Activated T-helper 9 cell treated with anti-CD3 and anti-CD28 coated beads, Interleukin-2, amount 50 U/mL, for 16 hours (primary cell): Measurements from ENCODE around the gene REPS2.
"Not testable (repeated sequence)": the region's sequence is repeated elsewhere in the genome, so short reads cannot be mapped to it uniquely, and the experiment has no call there.

ENCODE experiments used
- DNase-seq: peaks from one replicate; pipeline ENCODE4 v3.0.0-alpha.2; 2020; ENCODE audit warnings: low read depth

Gene REPS2

GRCh38 chrX:16946361-16946964, at the start of gene REPS2:
REPS2 (plus strand) TSS chrX:16946658; CDS start chrX:16946862, 204 bp downstream.
- peak; percentile 63 for DNase-seq

GRCh38 chrX:16897445-16897844, 49.0 kb upstream of the REPS2 start:
- DNase-seq, result no peak

- no peak for DNase-seq
Measured at GRCh38 chrX:16903274-16904022, 43.0 kb upstream of the REPS2 start.

DNA sequence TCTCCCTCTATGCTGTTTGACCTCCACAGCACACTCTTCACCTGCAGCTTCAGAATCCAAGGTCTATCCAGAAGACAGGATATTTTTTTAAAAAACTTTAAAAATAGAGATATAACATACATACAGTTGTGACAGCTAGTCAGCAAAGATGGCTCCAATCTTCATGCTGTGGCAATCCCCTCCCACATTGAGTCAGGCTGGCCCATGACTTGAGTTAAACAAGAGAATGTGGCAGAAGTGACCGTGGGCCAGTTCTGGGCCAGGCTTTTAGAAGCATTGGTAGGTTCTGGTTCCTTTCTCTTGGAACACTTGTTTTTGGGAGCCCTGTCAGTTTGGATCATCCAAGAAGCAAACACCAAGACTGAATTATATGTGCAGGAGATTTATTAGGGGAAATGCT, 36.1 kb upstream of the REPS2 start:
- DNase-seq, result no peak

DNA sequence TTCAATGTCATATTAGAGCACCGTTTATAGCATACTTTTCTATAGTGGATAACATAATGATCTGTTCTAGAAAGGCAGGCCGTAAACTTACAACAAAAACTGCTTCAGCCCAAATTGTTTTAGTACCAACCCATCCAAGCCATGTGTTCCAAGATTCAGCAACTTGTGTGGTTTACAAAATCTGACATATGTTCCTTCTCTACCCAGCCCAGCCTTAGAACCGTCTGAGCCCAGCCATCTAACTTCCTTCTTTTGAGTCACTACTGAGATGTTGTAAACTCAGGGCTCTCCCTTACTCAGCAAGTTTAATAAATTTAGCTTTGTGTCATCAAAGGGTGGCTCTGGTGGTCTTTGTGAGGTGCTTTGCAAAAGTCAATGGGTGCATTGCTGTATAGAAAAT, 32.4 kb upstream of the REPS2 start:
- DNase-seq, result no peak

DNA sequence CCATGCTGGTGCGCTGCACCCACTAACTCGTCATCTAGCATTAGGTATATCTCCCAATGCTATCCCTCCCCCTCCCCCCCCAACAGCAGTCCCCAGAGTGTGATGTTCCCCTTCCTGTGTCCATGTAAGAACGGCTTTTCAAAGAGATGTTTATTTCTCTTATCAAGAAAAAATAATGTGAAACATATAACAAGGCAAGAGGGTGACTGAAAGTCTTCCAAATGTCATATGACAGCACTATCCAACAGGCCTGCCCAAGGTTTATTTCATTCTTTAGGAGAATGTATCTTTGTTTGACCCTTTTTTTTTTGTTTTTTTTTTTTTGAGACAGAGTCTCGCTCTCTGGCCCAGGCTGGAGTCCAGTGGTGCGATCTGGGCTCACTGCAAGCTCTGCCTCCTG, 29.9 kb upstream of the REPS2 start:
- DNase-seq, result no peak

- no peak for DNase-seq
Measured at GRCh38 chrX:16917120-16917519, 29.3 kb upstream of the REPS2 start.

GRCh38 chrX:16918979-16919378, 27.5 kb upstream of the REPS2 start:
- no peak for DNase-seq

DNA sequence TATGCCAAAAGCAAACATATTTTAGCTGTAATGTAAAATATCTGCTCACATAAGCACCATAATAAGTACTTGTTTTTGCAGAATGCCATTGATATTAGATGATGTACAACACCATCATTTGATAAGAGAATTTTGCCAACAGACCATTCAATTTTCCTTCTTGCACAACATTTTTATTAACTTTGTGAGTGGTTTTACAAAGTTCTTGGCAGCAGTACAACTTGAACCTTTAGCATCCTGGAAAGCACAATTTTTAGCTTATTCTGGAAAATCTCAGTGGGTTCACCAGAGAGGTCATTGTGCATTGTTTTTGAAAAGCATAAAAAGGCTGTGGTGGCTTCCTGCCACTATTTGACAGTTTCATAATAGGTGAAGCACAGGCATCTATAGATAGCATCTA, 26.4 kb upstream of the REPS2 start:
- DNase-seq, result no peak

DNA sequence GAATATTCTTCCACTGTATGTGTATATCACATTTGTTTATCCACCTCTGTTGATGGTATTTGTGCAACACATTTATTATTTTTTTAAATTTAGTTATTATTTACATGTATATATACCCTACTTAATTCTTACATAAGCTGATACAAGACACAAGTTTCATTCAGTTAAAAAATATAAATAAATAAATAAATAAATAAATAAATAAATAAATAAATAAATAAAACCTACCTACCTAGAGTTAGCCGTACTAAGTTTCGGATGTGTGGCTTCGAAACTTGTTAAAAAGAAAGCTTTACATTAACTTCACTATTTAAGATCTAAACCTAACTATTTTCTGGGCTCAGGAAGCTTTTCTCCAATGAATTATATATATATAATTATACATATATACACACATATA, 23.3 kb upstream of the REPS2 start:
- DNase-seq, result no peak

- no peak for DNase-seq
Measured at GRCh38 chrX:16924631-16925480, 21.6 kb upstream of the REPS2 start.

- no peak for DNase-seq
Measured at GRCh38 chrX:16930392-16930791, 16.1 kb upstream of the REPS2 start.

DNA sequence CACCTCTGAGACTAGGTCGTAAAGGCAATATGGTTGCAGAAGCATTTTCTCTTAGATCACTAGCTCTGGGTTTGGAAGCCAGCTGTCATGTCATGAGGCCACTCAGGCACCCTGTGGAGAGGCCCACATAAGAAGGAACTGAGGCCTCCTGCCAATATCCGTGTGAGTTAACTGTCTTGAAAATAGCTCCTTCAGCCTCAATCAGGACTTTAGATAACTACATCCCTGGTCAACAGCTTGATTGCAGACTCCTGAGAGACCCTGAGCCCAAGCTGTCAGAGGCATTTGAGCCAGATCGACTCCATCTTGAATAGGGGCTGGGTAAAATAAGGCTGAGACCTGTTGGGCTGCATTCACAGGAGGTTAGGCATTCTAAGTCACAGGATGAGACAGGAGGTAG, 15.1 kb upstream of the REPS2 start:
- DNase-seq, result no peak

- DNase-seq, result no peak
Measured at GRCh38 chrX:16931855-16932575, 14.4 kb upstream of the REPS2 start.

DNA sequence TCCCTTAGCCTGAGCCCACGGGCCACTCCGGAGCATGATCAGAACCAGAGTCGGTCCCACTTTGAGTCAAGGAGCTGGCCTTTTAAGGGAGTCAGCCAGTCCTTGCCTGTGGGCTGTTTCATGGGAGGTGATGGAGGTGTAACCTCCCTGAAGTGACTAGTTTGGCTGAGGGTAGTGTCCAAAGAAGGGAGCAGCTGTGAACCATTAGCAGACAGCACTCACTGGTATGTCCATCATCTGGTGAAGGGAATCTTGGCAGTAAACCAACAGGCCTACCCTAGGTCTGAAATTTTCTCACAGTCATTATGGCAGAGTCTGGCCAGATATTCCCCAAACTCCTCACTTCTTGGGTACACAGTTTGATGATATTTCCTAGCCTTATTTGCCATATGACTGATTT, 12.3 kb upstream of the REPS2 start:
- no peak for DNase-seq

DNA sequence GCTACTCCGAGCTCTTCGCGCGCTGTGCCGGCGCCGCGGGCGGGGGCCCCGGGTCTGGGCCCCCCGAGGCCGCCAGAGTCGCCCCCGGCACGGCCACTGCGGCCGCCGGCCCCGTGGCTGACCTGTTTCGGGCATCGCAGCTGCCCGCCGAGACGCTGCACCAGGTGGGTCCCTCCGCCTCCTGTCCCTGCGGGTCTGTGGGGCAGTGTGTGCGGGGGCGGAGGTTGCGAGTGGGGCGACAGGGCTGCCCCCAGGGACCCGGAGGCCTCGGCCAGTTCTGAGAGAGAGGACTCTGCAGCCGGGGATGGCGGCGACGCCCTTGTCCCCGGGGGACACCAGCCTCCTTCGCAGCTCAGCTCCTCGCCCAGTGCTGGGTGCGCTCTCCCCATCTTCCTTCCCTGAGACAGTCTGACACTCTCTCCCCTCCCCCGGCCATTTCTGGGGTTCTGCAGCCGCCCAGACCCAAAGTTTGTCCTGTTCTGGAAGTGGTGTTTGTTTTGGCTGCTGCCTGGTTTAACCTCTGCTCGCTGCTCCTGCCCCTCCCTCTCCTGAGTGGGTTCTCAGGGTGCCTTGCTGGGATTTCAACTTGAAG, 609 bp downstream of the REPS2 start:
- no peak for DNase-seq

DNA sequence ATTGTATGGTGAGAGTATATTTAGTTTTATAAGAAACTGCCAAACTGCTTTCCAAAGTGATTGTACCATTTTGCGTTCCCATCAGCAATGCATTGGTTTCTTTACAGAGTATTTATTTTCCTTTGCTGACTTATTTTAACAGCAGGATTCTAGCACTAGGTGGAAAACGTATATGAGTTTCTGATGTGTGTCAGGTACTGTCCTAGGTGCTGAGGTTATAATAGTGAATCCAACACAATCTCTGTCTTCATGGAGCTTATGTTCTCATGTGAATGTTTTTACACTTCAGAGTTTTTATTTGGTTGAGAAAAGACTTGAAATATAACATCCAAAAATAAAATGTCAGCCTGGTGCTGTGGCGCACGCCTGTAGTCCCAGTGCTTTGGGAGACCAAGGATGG, 4.0 kb downstream of the REPS2 start:
- DNase-seq, result no peak

DNA sequence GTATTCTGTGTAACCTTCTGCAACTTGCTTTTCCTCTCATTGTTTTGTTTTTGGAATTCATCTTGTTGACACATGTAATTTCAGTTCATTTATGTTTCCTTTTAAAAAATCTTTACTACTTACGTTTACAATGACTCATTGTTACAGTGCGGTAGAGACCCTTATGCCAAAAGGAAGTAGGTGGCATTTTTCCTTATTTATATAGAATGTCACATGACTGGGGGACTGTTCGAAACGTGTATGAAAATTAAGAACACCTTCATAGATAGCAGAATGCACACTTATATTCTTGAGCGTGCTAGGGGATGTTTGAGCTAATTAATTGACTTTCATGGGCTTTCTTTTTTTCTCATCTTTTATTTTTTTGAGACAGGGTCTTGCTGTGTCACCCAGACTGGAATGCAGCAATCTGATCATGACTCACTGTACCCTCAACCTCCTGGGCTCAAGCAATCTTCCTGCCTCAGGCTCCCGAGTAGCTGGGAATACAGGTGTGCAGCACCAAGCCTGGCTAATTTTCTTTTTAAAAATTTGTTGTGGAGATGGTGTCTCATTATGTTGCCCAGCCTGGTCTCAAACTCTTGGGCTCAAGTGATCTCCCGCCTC, 7.3 kb downstream of the REPS2 start:
- DNase-seq, result no peak

GRCh38 chrX:16957751-16958150, 11.3 kb downstream of the REPS2 start:
- DNase-seq, result no peak

DNA sequence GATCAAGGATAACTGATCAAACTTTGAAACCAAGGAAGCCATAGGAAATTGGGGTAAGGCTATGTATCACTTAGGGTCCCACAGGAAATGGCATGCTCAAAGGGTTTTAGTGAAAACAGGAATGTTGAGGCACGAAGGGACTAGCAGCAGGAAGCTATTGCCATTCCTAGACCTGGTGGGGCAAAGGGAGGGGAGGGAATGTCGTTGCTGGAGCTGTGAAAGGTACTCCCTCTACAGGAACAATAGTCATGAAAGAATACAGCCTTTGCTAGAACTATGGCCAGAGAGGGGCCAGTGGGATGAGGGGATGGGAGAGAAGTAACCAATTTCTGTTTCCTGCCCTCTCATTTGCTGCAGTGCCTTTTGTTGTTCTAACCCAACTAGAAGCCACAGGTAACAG, 11.9 kb downstream of the REPS2 start:
- no peak for DNase-seq

DNA sequence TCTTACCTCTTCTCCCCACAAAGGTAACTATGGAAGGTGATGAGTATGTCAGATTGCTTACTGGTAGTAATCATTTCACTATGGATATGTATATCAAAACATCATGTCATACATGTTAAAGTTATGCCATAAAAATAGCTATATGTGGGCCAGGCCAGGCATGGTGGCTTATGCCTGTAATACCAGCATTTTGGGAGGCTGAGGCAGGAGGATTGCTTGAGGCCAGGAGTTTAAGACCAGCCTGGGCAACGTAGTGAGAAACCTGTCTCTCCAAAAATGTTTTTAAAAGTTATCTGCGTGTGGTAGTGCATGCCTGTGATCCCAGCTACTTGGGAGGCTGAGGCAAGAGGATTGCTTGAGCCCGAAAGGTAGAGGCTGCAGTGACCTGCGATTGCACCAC, 16.2 kb downstream of the REPS2 start:
- DNase-seq, result not testable (repeated sequence)

DNA sequence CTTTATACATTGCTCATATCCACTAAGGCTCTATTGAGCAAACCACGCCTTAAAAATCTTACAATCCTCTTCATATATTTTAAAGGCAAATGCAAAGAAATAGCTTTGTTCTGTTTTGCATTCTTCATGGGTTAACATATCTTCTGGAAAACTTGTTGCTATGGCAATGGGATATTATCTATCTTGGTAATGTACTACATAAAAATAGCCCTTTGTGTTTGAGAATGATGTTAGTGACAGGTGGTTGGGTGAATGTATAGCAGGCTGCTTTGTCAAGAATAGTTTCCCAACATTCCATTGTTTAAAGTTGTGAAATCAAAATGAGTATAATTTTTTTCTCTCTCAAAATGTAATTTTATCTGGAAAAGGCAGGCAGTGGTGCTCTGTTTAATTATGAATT, 16.8 kb downstream of the REPS2 start:
- no peak for DNase-seq
